NCI-H1092 (cell line): ENCODE results near the gene CTNNA3.

Source experiments
- DNase-seq: peaks from one replicate; lab custom pipeline; 2025; lab: John Stamatoyannopoulos, UW

Gene CTNNA3

DNA sequence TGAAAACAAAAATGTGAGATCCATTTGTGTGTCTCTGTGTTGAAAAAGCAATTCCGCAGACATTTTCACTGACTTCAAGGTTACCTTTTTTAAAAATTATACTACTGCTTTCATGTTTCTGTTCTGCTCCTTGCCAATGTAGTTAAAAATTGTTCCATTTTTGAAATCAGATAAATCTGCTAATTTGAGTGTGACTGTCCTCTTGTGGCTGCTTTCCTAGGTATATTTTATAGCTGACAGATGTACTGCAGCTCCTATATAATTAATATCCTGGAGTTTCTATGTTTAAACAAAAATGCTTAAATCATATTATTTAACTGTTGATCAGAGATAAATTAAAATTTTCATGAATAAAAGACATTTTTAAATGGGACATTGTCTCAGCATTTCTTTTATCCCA lies 947.8 kb downstream of the CTNNA3 start:
- DNase-seq, result no peak

DNA sequence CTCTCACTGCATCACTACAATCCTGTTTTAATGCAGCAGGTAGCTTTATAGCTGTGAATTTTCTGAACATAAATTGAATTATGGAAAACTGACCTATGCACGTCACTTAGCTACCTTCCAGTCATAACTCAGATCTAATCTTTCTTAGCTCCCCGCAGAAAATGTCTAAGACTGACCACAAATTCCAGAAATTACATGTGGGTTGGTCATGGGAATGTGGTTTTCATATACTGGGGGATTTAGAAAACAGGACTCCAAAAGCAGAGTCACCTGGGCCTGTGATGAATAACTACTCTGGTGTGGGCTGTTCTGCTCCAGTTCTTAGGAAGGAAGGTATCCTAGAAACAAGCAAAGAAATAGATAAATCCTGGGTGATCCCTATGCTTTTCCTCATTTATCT lies 948.5 kb downstream of the CTNNA3 start:
- no peak for DNase-seq

DNA sequence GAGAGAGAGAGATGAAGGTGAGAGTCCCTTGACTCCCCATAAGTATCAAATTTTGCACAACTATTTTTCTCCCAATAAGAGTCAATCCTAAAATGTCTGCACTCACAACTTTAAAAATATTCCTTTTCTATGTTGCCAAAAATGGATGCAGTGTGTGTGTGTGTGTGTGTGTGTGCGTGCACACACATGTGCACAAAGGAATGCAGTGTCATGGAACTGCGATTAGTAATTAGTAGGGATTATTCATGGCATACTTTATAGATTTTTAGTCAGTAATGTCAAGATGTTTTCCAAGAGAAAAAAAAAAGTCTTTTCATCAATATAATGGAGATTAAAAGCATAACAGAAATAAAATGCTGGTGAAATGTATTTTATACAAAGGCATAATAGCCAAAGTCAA lies 949.3 kb downstream of the CTNNA3 start:
- no peak for DNase-seq

DNA sequence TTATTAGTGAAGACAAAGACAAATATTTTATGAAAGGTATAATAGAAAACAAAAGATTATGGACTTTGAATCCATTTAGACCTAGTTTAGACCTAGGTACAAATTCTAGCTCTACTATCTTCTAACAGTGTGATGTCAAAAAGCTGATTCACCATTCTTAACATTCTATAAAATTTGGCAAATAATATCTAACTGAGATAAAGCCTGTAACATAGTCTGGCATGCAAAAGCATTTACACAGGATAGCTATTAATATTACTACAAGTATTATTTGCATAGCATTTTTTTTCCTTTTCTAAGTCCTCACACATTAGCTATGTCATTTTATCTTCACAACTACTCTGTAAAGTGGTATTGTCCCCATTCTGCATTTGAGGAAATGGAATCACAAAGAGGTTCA lies 949.7 kb downstream of the CTNNA3 start:
- no peak for DNase-seq

DNA sequence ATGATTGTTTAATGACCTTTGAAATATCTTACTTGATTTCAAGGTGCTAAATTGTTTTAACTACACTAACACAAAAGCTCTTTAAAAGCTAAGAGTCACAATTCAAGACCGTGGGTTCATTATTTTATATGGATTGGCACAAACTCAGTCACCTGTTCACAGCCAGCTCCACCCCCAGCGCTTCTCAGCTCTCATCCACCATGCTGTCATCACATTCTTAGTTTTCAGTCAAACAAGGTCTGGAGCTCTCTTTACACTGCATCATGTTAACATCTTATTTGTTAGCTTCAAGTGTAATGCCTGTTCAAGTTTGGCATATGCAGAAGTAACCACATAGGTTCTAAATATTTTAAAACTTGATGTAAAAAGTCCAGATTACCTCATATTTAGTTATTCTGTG lies 951.1 kb downstream of the CTNNA3 start:
- no peak for DNase-seq

DNA sequence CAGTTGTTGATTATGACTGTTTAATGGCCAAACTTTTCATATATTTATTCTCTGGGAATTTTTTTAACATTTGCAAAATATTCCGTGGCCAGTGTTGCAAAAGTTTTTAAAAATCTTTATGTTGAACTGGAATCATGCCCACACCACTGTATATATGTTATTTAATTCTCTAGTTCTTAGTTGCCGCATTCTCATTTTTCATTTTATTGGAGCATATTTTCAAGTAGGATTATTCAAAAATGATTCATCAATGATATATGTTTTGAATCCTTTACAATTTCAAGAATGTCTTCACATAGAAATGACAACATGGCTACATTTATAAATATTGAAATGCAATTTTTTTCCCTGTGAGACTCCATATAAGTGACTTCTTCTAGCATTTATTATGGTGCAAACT lies 958.8 kb downstream of the CTNNA3 start:
- no peak for DNase-seq

DNA sequence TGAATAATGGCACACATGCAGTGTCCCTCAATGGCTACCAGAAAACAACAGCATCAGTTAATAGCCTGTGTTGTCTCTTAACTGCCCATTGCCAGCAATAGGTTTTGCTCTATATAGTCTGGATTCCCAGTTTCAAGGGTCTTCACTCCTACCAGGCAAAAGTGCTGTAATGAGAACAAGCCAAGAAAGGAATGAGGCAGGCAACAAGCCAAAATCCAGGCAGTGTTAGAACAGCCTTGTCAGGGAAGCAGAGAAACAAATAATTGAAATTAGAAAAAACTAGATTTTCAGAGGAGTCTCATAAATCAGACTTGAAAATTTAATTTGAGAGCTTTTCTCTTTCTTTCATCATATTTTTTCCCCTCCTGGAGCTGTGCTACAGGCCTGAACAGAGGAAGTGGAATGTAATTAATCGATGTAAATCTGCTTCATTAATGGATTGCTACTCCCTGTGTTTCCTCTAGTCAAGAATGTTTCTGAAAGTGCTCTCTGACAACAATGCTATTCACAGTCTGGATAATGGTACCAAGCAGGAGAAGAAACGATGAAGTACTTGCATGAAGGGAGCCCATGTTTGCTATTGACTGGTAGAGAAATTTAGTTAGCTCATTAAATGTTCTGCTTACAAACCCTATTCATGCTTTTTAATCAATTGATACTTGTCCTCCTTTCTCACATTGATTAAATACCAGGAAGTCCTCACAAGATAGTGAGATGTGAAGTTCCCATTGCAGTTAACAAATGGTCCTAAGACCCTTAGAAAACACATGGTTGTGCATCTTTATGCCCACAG lies 972.2 kb downstream of the CTNNA3 start:
- no peak for DNase-seq

DNA sequence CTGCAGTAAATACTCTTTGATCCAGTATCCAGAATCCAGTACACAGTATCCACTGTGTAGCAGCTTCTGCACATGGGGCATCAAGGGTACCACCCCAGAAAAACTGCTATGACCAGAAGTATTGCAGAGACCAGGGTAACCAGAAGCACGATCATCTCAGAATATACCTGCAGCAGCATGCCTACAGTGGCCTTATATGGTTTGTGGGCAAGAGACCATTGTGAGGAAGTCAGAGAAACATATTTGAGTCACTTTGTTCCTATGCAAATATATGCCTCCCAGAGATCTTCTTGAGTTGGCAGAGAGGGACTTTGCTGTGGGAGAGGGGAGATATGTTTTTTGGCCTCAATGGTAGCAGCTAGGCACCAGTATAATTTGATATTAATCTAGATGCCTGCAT lies 976.5 kb downstream of the CTNNA3 start:
- DNase-seq, result no peak

DNA sequence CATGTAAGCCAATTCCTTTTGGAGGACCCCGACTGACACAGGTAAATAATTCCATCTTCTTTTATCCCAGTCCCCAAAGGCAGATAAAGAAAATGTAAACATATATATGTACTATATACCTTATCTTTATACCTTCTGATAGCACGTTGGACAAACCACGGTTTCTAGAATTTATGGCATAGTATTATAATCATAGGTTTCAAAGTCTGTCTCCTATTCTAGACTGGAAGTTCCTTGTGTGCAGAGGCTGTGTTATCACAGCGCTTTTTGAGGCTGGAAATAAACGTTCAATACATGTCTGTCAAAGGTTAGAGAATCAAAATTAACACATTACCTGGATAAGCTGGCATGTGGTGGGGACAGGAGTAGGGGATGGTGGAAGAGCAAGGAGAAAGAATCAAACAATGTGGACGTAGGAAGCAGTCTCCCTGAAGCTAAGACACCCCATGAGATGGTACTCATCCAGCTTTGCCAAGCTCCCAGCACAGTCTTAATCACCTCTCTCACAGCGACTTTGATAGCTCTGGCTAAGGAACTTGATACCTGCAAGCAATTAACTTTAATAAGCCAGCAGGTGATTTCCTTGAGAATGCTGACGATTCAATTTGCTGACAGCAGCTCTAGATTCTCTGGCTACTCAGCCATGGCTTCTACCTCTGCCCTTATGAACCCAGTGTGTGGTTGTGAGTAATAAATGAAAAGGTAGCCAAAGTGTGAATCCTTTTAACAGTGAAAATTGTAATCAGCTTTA lies 978.6 kb downstream of the CTNNA3 start:
- DNase-seq, result no peak

DNA sequence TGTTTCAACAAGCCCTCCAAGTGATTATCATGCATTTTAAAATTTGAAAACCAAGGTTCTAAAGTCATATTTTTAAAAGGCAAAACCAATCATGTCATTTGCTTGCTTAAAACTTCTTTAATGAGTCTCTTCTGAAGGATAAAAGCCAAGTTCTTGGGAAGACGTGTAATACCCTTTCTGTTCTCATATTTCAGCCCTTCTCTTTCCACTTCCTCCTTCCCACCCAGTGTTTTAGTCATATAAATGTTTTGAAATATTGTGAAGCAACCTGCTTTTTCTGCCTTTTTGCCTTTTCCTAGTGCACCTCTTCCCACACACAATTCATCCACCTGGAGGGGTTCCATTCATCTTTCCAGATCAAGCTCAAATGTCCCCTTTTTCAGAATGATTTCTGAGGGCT lies 981.3 kb downstream of the CTNNA3 start:
- DNase-seq, result no peak

DNA sequence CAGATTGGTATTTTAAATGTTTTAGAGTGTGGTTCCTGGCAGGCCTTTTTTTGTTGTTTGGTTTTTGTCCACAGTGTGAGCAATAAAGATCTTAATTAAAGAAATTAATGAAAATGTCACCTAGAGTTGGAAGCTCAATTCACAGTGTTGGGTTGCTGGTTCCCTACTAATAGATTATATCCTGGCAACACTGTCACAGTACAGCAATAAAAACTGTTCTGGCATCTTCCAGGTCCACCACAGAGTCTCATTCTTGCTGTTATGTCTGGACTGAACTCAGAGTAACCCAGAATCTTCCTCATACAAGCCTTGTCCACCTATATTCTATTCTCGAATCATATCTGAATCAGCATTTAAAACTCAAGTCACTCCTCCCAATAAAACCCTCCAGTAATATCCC lies 982.6 kb downstream of the CTNNA3 start:
- DNase-seq, result no peak

DNA sequence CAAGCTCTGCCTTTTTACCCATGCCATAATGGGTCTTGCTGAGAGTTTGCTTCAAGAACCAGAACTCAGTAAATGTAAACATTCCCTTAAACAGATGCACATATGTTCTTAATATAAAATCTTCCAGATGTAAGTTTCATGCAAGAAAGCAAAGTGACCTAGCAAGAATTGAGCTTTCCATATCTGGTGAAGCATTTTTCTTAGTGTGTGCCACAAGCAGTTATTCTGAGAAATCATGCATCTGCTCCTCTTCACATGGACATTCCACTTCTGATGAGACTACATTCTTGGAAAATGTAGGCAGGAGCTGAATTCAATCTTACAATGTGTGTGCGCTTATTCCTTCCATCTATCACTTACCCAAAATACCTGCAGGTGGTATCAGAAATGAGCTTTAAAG lies 997.9 kb downstream of the CTNNA3 start:
- DNase-seq, result no peak

DNA sequence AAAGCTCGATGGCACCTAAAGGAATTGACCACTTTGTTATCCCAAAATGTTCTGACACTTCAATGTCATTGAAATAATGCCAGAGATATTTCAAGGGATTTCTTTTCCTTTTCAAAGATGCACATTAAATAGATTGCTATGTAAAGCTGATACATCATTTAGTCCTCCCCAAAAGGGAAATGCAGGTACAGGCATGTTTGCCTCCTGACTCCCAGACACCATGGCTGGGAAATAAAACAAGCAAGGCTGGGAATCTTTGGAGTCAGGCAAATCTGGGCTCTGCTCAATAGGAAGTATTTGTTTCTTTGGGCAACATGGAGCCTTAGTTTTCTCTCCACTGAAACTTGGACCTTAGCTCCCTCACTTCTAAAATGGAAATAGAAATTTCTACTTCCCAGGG lies 1000.9 kb downstream of the CTNNA3 start:
- DNase-seq, result no peak

DNA sequence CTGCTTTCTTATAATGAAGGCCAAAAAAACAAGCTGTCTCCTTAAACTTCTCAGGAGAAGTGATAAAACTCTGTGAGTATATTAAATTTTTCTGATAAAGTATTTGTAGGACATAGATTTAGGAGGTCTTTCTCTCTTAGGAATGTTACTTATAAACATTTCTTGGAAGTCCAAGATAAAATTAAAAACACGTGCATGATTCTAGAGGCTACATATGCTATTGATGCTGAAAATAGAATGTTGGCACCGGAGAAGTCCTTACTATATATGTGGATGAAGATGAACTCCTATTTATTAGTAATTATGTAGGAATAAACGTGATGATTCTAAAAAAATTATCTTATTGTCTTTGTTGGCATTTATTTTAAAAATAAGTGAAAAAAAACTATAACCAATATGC lies 1011.4 kb downstream of the CTNNA3 start:
- no peak for DNase-seq

DNA sequence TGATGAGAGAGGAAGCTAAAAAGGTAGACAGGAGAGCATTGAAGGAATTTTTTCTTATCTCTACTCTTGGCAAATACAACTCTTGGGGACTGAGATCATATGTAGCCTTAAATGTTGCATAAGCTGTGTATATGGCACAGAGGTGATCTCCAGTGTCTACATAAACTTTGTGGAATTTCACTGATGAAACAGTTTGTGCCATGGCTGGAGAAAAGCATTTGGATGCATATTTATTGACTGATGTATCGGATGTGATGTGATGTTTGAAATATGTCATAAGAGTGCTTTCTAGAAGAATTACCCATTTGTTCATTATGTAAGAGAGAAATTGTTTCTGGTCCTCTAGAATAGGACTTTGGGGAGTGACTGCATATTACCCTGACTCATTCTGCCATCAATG lies 1015.1 kb downstream of the CTNNA3 start:
- DNase-seq, result no peak

DNA sequence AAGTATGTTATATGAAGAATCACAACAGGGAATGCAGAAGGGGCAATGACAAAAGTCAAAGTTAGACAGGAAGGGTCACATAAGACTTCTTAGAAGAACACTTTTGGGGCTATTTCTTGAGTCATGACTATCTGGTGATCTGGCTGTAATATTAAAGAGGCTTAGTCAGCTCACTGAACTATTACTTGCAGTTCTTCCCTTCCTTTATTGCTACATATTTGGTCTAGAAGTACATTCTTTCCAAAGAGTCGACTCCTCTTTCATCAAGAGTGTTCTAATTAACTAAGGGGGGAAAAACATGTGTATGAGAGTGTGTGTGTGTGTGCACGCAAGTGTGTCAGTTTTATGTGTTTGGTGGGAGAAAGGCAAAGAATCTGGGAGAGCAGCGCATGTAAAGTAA lies 1017.5 kb downstream of the CTNNA3 start:
- DNase-seq, result no peak

DNA sequence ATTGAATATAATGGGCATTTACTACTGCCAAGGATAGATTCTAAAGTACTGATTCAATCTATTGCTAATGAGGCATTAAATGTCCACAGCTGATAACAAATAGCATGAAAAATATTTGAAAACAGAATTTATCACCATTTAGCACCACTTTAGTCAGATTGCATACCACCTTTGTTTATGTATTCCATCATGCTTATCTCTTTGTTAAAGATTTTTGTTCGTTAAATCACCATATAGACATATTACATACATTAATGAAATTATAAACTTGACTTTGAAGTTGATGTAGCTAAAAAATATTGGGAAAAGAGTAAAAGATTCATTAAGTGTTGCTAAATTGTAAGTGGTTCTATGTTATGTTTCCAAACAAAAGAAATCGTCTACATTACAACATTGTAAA lies 1022.9 kb downstream of the CTNNA3 start:
- DNase-seq, result no peak

DNA sequence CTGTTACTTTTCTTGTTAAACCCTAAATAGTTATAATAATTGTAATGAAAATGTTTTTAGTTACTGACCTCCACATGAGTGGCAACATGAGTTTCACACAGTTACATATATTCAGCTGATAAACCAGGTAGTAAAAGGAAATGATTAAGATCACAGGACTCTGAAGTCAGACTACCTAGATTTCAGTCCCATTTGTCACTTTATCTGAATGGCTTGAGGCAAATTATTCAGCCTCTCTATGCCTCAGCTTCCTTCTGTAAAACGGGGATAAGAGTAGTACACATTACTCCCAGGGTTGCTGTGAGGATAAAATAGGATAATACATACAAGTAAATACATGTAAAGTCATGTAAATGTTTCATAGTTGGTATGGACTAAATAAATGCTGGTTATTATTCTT lies 1024.4 kb downstream of the CTNNA3 start:
- no peak for DNase-seq

DNA sequence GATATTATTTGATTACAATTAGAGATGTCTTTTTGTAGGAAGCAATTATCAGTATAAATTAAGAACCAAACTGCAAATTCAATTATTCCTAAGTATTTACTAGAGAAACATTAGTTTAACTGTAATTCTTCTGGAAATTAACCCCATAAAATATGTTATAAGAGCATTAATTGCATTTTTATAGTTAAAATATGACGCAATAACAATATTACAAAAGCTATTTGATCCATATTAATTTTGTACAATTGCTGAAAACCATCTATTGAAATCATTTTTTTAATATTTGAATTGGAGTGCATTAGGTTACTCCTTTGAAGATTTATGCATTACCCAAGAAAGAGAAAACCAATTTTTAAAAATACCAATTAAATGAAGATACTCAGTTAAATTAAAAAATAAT lies 1024.9 kb downstream of the CTNNA3 start:
- DNase-seq, result no peak

DNA sequence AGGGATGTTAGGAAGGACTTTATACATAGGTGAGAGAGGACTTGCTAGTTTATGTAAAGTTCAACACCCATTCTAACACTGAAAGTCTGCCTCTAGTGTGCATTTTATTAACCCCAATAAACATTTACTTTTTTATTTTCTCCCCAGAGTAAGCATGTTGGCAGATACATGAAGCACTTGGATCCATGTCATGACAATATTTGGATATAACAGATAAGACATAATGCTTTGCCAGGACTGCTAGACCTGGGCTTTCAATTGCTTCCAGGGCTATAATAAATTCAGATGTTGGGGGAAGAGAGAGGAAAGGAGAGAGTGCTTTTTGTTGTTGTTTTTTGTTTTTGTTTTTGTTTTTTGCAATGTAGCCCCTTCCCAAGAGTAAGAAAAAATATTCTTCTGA lies 1039.5 kb downstream of the CTNNA3 start:
- DNase-seq, result no peak

DNA sequence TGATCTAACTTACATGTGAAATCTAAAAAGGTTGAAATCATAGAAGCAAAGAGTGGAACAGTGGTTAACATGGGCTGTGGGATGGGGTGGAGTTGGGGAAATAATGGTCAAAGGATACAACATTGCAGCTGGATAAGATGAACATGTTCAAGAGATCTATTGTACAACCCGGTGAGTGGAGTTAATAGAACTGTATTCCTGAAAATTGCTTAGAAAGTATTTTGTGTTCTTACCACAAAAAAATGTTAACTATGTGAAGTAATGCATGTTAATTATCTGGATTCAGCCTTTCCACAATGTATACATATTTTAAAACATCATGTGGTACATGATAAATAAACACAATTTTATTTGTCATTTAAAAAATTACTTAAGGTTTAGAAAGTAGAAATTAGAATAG lies 1041.1 kb downstream of the CTNNA3 start:
- DNase-seq, result no peak

DNA sequence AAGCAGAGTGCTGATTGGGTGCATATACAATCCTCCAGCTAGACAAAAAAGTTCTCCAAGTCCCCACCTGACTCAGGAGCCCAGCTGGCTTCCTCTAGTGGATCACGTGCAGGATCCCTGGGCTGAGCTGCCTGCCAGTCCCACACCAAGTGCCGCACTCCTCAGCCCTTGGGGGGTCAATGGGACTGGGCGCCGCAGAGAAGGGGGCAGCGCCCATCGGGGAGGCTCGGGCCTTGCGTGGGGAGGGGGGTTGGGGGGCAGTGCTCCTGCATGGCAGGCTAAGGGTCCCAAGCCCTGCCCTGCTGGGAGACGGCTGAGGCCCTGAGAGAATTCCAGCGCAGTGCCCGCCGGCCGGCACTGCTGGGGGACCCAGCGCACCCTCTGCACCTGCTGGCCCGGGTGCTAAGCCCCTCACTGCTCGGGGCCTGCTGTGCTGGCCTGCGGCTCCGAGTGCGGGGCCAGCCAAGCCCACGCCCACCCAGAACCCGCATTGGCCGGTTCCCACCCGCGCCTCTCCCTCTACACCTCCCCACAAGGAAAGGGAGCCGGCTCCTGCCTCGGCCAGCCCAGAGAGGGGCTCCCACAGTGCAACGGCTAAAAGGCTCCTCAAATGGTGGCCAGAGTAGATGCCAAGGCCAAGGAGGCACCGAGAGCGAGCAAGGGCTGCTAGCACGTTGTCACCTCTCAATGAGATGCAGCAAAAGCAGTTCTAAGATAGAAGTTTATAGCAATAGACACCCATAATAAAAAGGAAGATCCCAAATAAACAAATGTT lies 1044.5 kb downstream of the CTNNA3 start:
- no peak for DNase-seq

DNA sequence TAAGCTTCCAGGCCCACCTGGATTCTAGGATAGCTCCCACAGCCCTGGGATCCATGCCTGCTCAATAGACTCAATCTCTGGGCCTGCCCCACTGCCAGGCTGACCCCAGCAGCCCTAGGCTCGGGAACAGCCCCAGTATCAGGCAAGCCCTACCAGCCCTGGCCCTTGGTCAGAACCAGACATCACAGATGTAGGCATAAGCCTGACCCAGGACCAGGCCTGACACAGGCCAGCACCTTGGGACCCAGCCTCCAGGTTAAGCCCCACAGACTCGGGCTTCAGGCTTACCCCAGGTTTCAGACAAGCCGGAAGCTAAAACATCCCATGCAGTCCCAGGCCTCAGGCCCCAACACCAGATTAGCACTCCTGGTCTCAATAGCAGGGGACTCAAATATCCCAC lies 1046.4 kb downstream of the CTNNA3 start:
- no peak for DNase-seq
